ENCODE data around the gene METRNL.
"Not testable (repeated sequence)": the region's sequence is repeated elsewhere in the genome, so short reads cannot be mapped to it uniquely, and the experiment has no call there.

Gene METRNL

GRCh38 chr17:83046448-83047181, 32.8 kb upstream of the METRNL start:
- no peak for TF ChIP-seq CTCF (IDR thresholded peaks at IDR 0.05; ENCODE audit: extremely low read depth, insufficient read depth, missing control alignments)
- in situ Hi-C loops (cut with MboI; ENCODE audit: low pct_unique_long_range_greater_than_20kb, low sequenced_read_pairs, unreplicated experiment): no loop called here
- no peak for DNase-seq (ENCODE audit: low spot score)

GRCh38 chr17:83047182-83047478, 32.3 kb upstream of the METRNL start:
- no peak for DNase-seq (ENCODE audit: low spot score)
- TF ChIP-seq CTCF (IDR thresholded peaks at IDR 0.05; ENCODE audit: extremely low read depth, insufficient read depth, missing control alignments): no peak
- in situ Hi-C loops (cut with MboI; ENCODE audit: low pct_unique_long_range_greater_than_20kb, low sequenced_read_pairs, unreplicated experiment): no loop called here

- in situ Hi-C loops (cut with MboI; ENCODE audit: low pct_unique_long_range_greater_than_20kb, low sequenced_read_pairs, unreplicated experiment); DNase-seq (ENCODE audit: low spot score): not testable (repeated sequence)
Observed at GRCh38 chr17:83047818-83048475, 31.5 kb upstream of the METRNL start.

GRCh38 chr17:83050651-83051395, 28.6 kb upstream of the METRNL start:
- no peak for DNase-seq (ENCODE audit: low spot score)
- in situ Hi-C loops (cut with MboI; ENCODE audit: low pct_unique_long_range_greater_than_20kb, low sequenced_read_pairs, unreplicated experiment): no loop called here

GRCh38 chr17:83051396-83052240, 27.8 kb upstream of the METRNL start:
- no peak for TF ChIP-seq CTCF (IDR thresholded peaks at IDR 0.05; ENCODE audit: extremely low read depth, insufficient read depth, missing control alignments)
- in situ Hi-C loops (cut with MboI; ENCODE audit: low pct_unique_long_range_greater_than_20kb, low sequenced_read_pairs, unreplicated experiment): no loop called here
- DNase-seq (ENCODE audit: low spot score): peak; percentile 99

More at GRCh38 chr17:83050651-83051395, 28.6 kb upstream of the METRNL start:
- TF ChIP-seq CTCF (IDR thresholded peaks at IDR 0.05; ENCODE audit: extremely low read depth, insufficient read depth, missing control alignments): no peak

GRCh38 chr17:83052241-83052564, 27.2 kb upstream of the METRNL start:
- DNase-seq (ENCODE audit: low spot score): no peak
- TF ChIP-seq CTCF (IDR thresholded peaks at IDR 0.05; ENCODE audit: extremely low read depth, insufficient read depth, missing control alignments): no peak
- in situ Hi-C loops (cut with MboI; ENCODE audit: low pct_unique_long_range_greater_than_20kb, low sequenced_read_pairs, unreplicated experiment): no loop called here
